Esophagus squamous epithelium (tissue), 4 donors: ENCODE data around the gene MTSS2.

Source experiments
- CTCF ChIP-seq, 6 experiments: fragments of 450-650 bp in 4 of 6; fragments of 200-600 bp in 2 of 6; sonication (generic) in 2 of 6; IDR thresholded peaks; one replicate each; pipeline ENCODE4 v1.5.1; 2016 to 2019; ENCODE audit warnings: antibody characterized with exemption in 6 of 6, mild to moderate bottlenecking in 4 of 6, moderate library complexity in 4 of 6
- POLR2A ChIP-seq, 4 donors: fragments of 450-650 bp; IDR thresholded peaks; one replicate each; pipeline ENCODE4 v1.6.1; 2017; ENCODE audit warnings: antibody characterized with exemption in 4 of 4, mild to moderate bottlenecking in 4 of 4, moderate library complexity in 3 of 4

GRCh38 chr16:70684146-70685060, 1.4 kb downstream of the MTSS2 start:
- TF ChIP-seq CTCF (IDR thresholded peaks at IDR 0.05): no peak
- no peak for TF ChIP-seq POLR2A (IDR thresholded peaks at IDR 0.05)
